HG02885 (cell line): ENCODE measurements around the gene JAG2.
"Not testable (repeated sequence)": the region's sequence is repeated elsewhere in the genome, so short reads cannot be mapped to it uniquely, and the experiment has no call there.

ENCODE experiments used
- ATAC-seq: cut with Tn5 transposase; IDR thresholded peaks from one replicate; pipeline ENCODE4 v1.9.1; 2021; ENCODE audit warnings: mild to moderate bottlenecking; ENCODE audit not compliant: unreplicated experiment, poor library complexity

The JAG2 gene

GRCh38 chr14:105123981-105124765 lies 44.4 kb downstream of the JAG2 start:
- ATAC-seq: no peak

DNA sequence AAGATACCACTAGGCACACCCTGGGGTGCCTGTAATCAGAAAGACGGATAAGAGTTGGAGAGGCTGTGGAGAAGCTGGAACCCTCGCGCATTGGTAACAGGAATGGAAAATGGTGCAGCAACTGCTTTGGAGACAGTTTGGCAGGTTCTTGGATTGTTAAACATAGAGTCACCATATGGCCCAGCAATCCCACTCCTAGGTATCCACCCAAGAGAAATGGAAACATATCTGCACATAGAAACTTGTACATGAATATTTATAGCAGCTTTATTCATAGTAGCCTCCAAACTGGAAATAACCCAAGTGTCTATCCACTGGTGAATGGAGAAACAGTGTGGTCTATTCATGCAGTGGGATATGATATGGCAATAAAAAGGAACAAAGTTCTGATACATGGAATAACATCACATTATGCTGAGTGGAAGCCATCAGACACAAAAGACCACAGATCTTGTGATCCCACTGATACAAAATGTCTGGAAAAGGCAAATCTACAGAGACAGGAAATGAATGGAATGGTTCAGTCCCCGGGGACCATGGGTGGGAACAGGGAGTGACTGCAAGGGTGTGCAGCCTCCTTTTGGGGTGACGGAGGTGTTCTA lies 45.4 kb downstream of the JAG2 start:
- no peak for ATAC-seq

- ATAC-seq: no peak
Observed at GRCh38 chr14:105120056-105120455, 48.5 kb downstream of the JAG2 start.

- no peak for ATAC-seq
Observed at GRCh38 chr14:105119408-105120025, 49.1 kb downstream of the JAG2 start.

DNA sequence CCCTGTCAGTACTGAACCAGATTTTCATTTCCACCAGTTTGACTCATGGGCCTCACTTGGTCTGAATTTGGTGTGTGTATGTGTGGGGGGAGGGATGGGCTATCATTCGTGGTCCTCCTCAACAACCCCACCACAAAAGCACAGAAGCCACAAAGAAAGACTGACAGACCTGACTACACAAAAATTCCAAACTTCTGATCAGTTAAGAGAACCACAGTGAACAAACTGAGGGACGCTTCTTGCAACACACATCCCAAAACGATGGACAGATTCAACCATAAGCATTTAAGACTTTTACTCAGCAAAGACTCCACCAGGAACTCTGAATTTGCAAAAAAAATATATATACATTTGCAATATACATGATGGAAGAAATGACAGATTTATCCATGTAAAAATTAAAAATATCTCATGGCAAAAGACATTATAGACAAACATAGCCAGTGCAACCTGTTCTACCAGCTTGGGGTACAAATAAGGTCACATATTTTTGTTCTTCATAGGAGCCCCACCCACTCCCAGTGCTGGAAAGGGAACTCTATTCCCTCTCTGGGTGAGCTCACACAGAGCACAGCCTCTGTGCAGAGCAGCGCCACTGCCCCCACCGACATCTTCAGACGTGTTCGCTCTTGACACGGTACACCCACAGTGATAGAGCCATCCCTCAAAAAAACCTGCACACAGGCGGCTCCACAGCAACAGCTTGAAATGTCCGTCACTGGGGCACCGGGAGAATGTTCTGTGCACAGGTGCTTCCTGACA lies 49.7 kb downstream of the JAG2 start:
- no peak for ATAC-seq

DNA sequence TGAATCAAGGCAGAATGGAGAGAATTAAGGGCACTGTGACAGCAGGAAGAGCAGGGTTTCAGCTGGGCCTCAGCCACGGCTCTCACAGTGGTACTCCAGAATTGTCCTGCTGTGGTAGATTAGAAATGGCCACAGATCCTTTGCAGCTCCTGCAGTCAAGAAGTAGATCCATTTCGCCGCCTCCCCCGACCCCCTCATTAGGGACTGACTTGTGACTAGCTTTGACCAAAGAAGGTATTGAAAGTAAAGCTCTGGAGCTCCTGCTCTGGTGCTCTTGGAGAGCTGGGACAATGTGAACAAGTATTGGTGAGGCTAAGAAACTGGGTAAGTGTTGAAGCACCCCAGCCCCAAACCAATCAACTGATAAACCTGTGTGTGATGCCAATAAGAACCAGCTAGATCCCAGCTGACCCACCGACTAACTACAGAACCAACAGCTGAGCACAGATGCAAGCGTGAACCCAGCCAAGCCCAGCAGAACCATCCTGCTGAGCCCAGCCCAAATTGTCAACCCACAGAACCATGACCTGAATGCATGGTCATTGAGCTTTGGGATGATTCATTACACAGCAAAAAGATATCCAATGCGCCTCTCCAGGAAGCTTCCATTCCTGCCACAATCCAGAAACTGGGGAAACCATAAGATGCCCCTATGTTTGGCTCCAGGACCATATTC lies 50.7 kb downstream of the JAG2 start:
- ATAC-seq: no peak

- ATAC-seq: no peak
Observed at GRCh38 chr14:105117257-105117646, 51.3 kb downstream of the JAG2 start.

DNA sequence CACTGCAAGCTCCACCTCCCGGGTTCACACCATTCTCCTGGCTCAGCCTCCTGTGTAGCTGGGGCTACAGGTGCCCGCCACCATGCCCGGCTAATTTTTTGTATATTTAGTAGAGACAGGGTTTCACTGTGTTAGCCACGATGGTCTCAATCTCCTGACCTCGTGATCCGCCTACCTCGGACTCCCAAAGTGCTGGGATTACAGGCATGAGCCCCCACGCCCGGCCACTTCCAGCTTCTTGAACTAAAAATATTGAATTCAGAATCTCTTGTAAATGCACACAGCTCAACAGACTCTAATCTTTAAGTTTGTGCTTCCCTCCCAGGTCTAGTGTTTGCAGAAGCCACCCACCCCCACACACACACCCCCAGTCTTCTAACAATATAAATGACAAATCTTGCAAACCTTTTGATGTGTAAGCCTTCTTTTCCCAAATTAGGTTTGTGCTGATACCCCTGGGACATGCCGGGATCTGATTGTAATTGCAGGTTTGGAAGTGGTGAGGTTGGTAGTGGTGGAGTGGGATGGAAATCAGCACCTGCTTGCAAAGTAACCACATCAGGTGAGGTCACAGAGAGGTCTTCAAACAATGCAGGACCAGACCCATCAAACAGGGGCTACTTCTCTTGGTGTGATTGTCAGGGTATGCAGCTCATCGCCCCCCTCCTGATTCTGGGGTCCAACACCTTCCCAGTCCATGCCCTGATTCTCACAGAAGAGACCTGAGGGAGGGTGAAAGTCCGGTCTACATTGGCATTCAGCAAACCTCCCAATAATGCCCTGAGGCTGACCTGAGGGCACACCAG lies 51.9 kb downstream of the JAG2 start:
- ATAC-seq: no peak

DNA sequence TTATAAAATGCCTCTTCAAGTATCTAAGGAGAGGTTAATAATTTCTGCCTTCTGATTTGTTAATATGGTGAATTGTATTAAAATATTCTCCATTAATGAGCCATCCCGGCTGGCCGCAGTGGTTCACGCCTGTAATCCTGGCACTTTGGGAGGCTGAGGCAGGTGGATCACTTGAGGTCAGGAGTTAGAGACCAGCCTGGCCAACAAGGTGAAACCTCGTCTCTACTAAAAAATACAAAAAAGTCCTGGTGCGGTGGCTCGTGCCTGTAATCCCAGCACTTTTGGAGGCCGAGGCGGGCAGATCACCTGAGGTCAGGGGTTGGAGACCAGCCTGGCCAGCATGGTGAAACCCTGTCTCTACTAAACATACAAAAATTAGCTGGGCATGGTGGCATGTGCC lies 59.3 kb downstream of the JAG2 start:
- ATAC-seq: not testable (repeated sequence)

- ATAC-seq: no peak
Observed at GRCh38 chr14:105108516-105108864, 60.1 kb downstream of the JAG2 start.

DNA sequence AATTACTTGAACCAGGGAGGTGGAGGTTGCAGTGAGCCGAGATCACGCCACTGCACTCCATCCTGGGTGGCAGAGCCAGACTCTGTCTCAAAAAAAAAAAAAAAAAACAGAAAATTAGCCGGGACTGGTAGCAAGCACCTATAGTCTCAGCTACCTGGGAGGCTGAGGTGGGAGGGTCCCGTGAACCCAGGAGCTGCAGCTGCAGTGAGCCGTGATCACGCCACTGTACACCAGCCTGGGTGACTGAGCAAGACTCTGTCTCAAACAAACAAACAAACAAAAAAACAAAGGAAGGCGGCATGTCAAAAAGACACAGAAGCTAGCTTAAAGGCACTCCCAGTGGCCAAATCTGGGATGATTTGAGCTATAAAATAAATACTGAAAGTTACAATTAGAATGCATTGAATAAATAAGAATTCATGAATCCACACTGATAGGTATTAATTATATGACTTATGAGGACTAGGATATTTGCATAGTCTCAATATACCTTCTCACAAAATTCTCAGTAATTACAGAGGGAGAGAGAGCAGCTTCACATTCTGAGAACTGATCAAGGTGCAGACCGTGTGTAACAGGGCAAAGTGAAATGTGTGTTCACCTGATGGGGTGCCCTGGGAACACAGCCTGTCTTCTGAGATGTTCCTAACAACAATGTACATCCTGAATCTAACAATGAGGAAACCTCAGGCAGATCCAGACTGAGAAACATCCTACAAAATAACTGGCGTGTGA lies 60.6 kb downstream of the JAG2 start:
- no peak for ATAC-seq

DNA sequence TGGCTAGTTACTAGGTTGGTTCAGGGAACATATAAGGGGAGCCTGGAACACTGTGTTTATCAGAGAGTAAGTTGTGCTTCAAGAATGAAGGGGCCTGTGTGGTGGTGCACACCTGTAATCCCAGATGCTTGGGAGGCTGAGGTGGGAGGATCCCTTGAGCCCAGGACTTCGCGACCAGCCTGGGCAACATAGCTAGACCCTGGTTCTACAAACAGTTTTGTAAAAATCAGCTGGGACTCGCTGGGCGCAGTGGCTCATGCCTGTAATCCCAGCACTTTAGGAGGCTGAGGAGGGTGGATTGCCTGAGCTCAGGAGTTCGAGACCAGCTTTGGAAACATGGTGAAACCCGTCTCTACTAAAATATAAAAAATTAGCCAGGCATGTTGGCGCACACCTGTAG lies 61.2 kb downstream of the JAG2 start:
- ATAC-seq: no peak

DNA sequence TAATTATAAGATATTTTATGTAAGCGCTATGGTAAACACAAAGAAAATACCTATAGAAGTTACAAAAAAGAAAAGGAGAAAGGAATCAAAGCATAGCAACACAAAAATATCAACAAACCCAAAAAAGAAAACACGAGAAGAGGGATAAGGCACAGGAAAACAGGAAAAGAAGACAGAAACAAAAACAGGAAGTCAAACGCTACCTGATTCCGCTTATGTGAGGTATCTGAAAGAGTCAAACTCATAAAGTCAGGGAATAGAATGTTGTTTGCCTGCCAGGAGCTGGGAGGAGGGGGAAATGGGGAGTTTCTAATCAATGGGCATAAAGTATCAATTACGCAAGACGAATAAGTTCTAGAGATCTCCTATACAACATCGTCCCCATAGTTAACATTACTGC lies 63.4 kb downstream of the JAG2 start:
- ATAC-seq: no peak

DNA sequence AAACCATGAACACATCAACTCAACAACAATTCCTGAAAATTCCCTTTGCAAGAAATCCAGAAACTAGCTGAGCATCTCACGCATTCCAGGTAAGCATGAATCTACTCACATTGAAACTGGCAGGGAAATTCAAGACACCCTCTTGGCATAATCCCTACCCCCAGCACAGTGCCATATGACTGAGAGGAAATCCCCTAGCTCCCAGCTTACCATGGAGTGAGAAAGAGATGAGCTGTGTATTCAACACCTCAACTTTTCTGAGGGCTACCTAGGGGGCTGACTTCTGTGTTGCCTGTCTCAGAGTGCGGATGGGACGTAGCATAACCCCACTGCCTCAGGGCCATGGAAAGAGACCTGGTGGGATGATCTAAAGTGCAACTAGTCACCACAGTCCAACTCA lies 65.7 kb downstream of the JAG2 start:
- no peak for ATAC-seq

GRCh38 chr14:105102361-105102870 lies 66.2 kb downstream of the JAG2 start:
- no peak for ATAC-seq

GRCh38 chr14:105100910-105101309 lies 67.7 kb downstream of the JAG2 start:
- ATAC-seq: no peak

GRCh38 chr14:105099778-105100177 lies 68.8 kb downstream of the JAG2 start:
- ATAC-seq: no peak

DNA sequence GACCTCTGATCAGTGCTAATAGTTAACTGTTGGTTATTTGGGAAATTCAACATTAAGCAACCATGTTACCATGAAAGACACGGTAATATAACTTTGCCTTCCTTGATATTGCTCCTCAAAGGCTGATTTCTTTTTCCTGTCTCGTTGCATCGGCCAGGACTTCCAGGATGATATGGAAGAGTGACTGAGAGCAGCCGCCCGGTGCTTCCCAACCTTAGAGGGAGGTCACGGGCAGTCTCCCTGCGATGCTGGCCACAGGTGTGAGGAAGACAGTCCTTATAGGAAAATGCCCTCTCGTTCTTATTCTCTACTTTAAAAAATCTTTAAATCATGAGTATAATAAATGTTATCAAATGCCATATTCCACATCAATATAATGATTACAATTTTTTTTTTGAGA lies 70.3 kb downstream of the JAG2 start:
- ATAC-seq: no peak

- ATAC-seq: no peak
Observed at GRCh38 chr14:105097794-105098127, 70.8 kb downstream of the JAG2 start.
